T47D (cell line): ENCODE results near the gene PLA2G4C.

Experiments
- DNase-seq, 2 experiments: peaks; one replicate each; pipeline versions ENCODE4 v3.0.0 to v3.0.0-alpha.2; 2011 to 2012; ENCODE audit warnings: low read depth in 1 of 2, low spot score in 1 of 2
- JUND ChIP-seq: IDR thresholded peaks from 2 replicates; pipeline ENCODE4 v1.6.1; 2012; ENCODE audit warnings: low read depth
- in situ Hi-C: cut with HindIII; loops from 2 replicates; pipeline ENCODE4 v1.10.0; 2016; ENCODE audit warnings: low sequenced_read_pairs, low pct_unique_long_range_greater_than_20kb

The PLA2G4C gene

DNA sequence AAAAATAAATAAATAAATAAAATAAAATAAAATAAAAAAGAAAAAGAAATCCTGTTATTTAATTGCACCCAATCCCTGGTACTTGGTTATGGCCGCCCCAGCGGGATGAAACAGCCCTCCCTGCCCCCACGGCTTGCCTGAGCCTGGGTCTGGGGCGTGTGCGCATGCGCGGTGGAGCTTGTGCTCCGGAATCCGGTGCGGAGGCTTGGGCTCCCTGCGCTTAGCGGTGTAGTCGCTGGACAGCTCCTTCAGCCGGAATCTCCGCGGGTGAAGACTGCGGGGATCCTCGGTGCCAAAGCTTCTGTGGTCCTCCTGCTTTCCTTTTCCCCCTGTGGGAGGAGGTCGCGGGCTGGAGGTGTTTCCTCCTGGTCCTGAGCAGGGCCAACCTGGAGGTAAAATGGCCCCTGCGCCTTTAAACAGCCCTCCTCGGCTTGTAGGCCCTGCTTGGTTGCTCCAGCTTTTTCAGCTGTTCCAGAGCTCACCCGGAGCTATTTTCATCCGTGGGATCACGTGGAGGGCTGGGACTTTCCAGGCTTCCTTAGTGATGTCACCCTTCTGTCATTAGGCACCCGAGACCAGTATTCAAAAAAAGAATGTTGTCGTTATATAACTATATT, at the start of gene PLA2G4C:
TSS of gene PLA2G4C (minus strand) at position 468 of the 617 bp plus-strand sequence. CDS start 4,288 bp downstream, outside the sequence.
- in situ Hi-C loops = no loop called here

DNA sequence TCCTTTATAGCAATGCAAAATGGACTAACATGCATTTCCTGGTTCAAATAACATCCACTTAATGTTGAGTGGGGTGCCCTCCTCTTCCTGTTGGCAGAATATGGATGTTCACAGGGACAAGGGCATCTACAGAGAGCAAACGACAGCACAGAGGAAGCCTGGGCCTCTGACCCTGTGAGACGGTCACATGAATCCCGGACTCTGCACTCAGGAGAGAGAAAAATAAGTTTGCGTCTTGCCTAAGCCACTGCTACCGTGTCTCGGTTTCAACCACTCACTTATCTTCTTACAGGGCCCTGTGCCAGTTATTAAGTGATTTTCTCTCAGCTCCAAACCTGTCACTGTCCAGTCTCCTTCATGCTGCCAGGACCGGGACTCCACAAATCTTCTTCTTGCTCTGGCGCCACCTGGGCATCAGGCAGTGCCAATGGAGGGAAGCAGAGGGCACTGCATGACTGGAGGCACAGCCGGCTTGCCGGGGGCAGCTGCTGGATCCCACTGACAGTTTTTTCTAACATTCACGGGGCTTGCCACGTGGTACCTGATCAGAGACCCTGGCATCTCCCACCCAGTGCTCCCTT, 47.7 kb upstream of the PLA2G4C start:
- TF ChIP-seq JUND = no peak
- peak in 1 of 2 experiments; percentile 19 for DNase-seq
- in situ Hi-C loops = no loop called here

More for the DNA sequence above, at the start of gene PLA2G4C:
- TF ChIP-seq JUND = no peak
- DNase-seq = peak; percentile 91 to 92

DNA sequence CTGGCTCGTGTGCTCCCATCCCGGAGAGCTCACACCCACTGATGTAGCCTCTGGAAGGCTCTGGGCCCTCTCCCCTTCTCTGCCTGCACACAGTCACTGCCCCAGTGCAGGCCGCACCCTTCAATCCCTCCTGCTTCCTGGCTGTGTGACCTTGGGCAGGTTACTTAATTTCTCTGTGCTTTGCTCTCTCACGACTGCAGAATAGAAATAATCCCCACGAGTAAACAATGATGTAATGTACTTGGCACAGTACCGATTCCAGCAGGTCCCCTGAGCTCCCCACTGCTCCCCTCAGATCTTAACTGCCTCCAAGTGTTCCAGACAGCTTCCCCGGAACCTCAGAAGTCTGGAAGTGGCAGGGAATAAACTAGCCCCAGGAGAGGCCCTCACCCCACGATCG, 43.4 kb upstream of the PLA2G4C start:
- TF ChIP-seq JUND = no peak
- in situ Hi-C loops = no loop called here
- no peak for DNase-seq

- TF ChIP-seq JUND = no peak
- peak; percentile 31 to 55 for DNase-seq
- in situ Hi-C loops = no loop called here
Observed at GRCh38 chr19:48152551-48152950, 41.9 kb upstream of the PLA2G4C start.

DNA sequence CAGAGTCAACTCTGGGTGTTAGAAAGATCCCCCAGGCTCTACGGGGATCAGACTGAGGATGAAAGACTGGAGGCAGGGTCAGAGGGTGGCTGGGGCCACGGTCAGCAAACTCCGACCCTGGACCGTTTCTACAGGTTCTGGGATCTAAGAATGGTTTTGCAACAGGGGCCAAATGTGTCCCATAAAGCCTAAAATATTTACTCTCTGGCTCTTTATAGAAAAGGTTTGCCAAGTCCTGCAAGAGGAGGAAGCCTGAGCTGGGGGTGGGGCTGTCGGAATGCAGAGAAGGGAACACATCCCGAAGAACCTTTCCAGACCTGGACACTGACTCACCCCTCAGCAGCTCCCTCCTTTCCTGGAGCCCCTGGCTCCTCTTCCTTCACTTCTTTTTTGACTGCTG, 38.8 kb upstream of the PLA2G4C start:
- in situ Hi-C loops = no loop called here
- no peak for TF ChIP-seq JUND
- DNase-seq = no peak

DNA sequence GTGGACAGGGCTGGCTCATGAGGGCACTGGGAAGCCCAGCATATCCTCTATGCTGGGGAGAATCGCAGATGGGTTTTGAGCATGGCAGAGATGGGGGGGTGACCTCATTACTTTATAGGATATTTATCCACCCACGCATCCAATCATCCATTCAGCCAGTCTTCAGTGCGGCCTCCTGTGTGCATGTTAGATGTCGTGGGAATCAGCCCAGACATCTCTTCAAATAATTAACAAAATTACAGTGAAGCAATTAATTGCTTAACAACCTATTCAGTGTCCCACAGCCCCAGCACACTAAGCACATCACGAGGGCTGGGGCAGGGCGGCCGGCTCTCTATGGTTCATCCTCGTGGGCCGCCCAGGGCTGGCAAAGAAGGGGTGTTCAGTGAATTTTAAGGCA, 38.0 kb upstream of the PLA2G4C start:
- TF ChIP-seq JUND = no peak
- no peak for DNase-seq
- in situ Hi-C loops = no loop called here

DNA sequence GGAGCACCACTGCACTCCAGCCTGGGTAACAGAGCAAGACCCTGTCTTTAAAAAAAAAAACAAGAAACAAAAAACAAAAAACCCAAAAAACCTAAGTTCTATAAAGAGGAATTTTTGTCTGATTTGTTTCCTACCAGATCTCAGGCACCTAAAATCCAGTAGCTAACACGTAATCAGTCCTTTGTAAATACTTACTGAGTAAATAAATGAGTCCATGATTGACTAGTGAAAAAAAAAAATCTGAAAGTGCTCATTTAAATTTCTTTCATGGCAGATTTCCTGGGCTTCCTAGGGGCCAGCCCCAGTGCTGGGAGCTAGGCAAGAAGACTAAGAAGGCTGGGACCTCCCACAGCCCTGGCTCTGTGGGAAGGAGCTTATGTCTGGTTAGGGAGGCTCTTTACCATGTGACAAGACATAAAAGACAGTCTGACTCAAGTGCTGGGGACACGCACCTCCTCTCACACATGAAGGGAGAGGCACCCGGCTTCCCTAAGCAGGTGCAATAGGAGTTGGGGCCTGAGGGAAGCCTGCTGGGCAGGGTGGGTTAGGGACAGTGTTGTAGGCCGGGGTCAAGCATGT, 37.1 kb upstream of the PLA2G4C start:
- no peak for TF ChIP-seq JUND
- DNase-seq = no peak
- in situ Hi-C loops = no loop called here

DNA sequence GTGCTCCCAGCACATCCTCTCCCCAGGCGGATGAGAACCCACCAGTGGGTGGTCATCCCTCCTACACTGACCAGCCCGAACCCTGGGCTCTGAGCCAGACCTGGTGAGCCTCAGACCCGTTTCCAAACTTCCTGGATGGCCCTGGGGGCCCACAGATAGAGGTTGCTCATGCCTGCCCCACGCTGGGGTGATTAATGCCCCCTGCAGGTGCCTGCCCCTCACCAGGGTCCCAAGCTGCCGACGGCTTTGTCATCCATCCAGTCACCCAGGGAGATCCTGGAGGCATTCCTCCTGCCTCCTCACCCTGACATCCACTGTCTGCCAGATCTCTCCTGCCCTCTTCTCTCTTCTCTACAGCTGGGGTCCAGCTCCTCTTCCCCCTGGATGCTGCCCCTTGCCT, 28.4 kb upstream of the PLA2G4C start:
- no peak for DNase-seq
- no peak for TF ChIP-seq JUND
- in situ Hi-C loops = no loop called here

DNA sequence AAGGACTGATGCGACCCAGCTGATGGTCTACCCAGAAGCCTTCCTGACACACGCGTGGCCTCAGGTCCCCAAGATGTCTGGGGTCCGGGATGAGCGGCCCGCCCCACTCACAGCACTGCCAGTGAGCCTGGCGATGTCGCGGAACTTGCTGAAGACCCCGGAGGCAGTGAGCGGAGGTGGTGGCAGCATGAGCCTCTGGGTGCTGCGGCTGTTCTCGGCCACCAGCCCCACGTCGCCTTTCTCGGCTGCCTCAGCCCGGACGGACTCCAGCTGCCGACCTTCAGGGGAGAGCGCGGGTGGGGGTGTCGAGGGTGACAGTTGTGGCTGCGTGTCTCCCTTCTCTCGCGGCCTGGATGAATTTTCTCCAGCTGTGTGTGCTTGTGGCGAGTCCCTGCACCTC, 26.8 kb upstream of the PLA2G4C start:
- no peak for TF ChIP-seq JUND
- in situ Hi-C loops = no loop called here

GRCh38 chr19:48136547-48136946, 25.9 kb upstream of the PLA2G4C start:
- TF ChIP-seq JUND = no peak
- no peak for DNase-seq
- in situ Hi-C loops = no loop called here

More for the DNA sequence above, 26.8 kb upstream of the PLA2G4C start:
- no peak for DNase-seq

DNA sequence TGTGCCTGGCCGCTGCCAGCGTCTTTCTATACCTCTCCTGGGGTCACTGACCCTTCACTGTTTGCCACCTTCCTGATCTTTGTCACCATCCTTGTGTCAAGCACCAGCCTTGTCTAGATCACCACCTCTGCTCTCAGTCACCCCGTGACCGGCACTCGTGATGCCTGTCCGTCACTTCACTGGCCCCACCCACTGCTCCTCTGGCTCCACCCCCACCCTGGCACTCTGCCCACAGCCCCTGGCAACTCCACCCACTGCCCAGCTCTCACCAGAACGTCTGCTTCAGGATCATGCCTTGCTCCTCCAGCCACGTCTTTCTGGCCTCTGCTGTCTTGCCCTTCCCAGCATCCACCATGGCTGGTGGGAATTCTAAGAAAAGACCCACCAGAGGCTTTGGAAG, 24.8 kb upstream of the PLA2G4C start:
- peak; percentile 46 to 64 for DNase-seq
- no peak for TF ChIP-seq JUND
- in situ Hi-C loops = no loop called here

- DNase-seq = no peak
- no peak for TF ChIP-seq JUND
- in situ Hi-C loops = no loop called here
Observed at GRCh38 chr19:48133094-48133493, 22.5 kb upstream of the PLA2G4C start.

DNA sequence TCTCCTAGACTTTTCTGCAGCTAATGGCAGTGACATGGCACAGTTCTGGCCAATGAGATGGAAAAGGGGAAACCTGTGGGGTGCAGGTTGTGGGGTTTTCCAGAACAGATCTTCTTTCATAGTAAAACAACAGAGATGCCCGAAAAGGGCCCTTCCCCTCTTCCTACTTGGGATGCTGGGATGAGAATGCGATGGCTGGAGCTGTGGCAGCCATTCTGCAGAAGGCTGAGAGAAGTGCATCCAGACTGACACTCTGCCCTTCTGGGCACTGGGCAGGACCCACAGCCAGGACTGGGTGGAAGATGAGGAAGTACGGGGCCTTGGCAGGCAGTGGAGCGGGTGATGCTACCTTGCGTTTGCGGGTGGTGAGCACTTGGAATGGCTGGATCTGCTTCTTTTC, 16.9 kb upstream of the PLA2G4C start:
- TF ChIP-seq JUND = no peak
- no peak for DNase-seq
- in situ Hi-C loops = no loop called here
